Inflammatory macrophage (primary cell): ENCODE results near the gene MOSMO.
"Not testable (repeated sequence)": the region's sequence is repeated elsewhere in the genome, so short reads cannot be mapped to it uniquely, and the experiment has no call there.

Experiments
- DNase-seq, 2 donors: peaks; one replicate each; pipeline ENCODE4 v3.0.0-alpha.2; 2020 to 2022

The MOSMO gene

GRCh38 chr16:22003195-22003594, 4.7 kb upstream of the MOSMO start:
- DNase-seq: no peak

DNA sequence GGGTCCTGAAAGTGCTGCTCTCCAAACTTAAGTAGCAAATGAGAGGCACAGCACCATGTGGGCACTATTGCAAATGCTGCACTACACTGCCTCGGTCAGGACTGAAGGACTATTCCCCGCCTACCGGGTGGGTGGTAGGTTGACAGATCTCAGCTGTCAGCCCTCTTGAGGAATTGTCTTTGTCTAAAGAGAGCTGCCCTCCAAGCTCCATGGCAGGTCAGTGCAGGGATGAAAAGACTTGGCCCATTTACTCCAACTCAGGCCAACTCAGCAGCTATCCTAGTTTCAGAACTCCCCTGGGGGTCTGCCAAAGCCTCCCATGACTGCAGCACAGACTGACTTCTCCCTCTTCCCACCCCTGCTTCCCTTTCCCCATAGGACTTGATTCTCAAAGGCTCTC, 3.6 kb upstream of the MOSMO start:
- no peak for DNase-seq

- DNase-seq: no peak
These were observed 2.2 kb upstream of the MOSMO start for GRCh38 chr16:22005746-22006145.

- no peak for DNase-seq
These were observed 1.3 kb upstream of the MOSMO start for GRCh38 chr16:22006636-22007035.

- DNase-seq: no peak
These were observed 777 bp upstream of the MOSMO start for GRCh38 chr16:22007159-22007508.

GRCh38 chr16:22008215-22009059, 526 bp downstream of the MOSMO start:
- no peak for DNase-seq

GRCh38 chr16:22010902-22011301, 3.0 kb downstream of the MOSMO start:
- no peak for DNase-seq

DNA sequence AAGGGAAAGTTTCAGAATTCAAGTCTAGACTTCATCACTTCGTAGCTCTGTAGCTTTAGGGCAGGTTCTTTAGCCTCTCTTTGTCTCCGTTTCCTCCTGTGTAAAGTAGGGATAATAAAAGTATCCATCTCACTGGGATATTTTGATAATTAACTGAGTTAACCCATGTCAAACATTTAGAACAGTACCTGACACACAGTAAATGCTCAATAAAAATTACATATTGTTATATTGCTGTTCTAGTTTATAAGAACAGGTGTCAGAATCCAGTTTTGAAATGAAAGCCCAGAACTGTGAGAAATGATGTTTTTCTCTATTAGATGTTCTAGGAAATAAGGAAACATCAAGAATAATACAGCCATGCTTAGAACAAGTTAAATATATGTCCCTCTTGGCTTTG, 4.3 kb downstream of the MOSMO start:
- no peak for DNase-seq

DNA sequence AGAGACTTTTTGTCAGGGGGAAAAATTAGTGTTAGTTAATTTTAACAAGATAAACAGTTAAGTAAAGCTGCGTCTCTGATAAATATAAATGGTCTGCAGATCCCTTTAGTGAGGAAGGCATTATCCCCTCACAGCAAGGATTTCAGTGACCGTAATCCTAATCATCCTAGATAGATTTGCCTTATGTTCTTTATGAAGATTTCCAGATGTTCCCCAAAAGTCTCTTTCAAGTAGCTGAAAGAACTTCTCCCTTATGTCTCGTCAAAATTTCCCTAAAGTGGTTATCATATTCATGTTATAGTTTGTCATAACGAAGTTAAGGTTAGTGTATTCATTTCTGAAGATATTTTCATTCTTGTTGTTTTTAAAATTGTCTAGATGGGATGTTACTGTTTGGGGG, 5.6 kb downstream of the MOSMO start:
- no peak for DNase-seq

GRCh38 chr16:22014271-22014873, 6.5 kb downstream of the MOSMO start:
- no peak for DNase-seq

DNA sequence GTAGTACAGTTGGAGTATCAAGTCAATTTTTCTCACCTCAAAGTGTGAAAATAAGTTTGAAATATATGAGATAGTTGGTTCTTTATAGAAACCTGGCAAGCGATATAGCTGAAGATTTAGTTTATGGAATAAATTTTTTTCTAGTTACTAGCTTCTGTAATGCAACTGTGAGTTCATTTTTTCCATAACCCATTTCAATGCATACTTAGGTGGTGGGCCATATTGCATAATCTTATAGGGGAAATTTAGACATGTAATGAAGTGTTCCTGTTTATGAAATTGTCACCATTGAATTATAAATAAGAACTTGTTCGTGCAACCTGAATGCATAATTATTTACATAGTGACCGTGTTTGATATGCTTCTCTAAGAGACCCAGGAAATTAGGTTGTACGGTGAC, 9.0 kb downstream of the MOSMO start:
- no peak for DNase-seq

DNA sequence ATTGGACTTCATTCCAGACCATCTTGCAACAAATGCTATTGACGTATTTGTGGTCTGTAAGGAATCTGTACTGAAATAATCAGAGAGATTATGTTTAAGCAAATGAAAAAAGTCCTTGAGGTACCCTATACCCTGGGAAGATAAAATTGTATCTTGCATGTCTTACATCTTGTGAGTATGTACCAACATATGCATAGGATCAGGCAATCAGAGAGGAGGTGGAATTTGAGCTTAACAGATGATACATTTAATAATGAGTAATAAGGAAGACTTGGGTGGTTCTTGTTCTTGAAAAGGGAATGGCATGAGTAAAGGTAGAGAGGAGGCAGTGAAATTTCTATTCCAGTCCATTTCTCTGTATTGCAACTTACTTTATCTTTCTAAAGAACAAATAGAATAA, 10.6 kb downstream of the MOSMO start:
- DNase-seq: no peak

DNA sequence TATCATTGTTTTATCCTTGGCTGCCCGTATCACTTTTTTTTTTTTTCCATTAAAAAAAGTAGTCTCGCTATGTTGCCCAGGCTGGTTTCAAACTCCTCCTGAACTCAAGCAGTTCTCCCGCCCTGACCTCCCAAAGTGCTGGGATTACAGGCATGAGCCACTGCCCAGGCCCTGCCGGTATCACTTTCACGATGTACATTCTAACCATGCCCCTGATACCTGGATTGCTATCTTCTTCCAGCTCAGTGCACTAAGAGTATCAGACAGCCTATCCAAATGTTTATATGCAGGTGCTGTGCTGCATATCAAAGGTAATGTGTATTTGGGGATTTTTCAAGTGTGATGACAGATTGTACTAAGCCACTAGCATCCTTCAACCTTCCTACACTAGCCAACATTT, 14.2 kb downstream of the MOSMO start:
- DNase-seq: no peak

- no peak for DNase-seq
These were observed 15.6 kb downstream of the MOSMO start for GRCh38 chr16:22023505-22023904.

- not testable (repeated sequence) for DNase-seq
These were observed 16.9 kb downstream of the MOSMO start for GRCh38 chr16:22024785-22025184.

DNA sequence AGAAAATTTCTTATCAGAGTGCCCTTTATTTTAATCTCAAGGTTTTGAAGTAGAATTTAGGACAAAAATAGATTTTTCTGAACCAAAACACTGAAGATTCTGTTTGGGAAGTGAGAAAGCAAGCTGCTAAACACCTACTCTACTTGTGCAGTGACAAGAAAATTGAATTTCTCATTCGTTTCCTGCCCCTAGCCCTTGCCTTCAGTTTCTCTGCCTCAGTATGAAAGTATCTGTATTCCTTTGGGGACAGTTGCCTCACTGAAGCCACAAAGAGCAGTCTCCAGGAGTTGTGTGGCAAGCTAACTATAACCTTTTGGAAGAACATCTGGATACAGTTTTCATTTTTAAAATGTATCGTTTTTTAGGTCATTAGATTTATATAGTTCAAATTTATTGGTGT, 19.7 kb downstream of the MOSMO start:
- no peak for DNase-seq

- no peak for DNase-seq
These were observed 21.7 kb downstream of the MOSMO start for GRCh38 chr16:22029632-22030031.

DNA sequence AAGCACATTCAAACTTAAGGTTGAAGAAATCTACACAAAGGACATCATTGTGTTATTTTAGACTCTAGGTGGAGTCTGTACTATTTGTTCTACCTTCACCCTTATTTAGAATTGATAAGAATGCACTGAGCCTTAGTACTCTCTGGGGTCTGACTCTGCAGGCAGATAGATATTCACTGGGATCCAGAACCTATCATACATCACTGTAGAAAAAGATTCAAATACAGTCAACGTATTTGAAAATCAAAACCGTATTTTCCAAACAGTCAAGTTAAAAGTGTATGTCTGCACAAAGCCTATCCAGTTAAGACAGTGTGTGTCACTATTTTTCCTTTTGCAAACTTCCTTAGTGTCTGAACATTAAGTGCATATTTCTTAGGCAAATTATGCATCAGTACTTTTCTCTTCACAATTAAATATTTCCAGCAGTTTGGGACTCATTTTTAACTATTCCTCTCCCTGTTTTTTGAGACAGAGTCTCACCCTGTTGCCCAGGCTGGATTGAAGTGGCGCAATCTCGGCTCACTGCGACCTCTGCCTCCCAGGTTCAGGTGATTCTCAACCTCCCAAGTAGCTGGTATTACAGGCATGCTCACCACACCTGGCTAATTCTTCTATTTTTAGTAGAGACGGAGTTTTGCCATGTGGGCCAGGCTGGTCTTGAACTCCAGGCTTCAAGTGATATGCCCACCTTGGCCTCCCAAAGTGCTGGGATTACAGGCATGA, 22.3 kb downstream of the MOSMO start:
- no peak for DNase-seq

GRCh38 chr16:22031483-22032083, 23.7 kb downstream of the MOSMO start:
- DNase-seq: no peak

- DNase-seq: no peak
These were observed 26.6 kb downstream of the MOSMO start for GRCh38 chr16:22034503-22034902.

DNA sequence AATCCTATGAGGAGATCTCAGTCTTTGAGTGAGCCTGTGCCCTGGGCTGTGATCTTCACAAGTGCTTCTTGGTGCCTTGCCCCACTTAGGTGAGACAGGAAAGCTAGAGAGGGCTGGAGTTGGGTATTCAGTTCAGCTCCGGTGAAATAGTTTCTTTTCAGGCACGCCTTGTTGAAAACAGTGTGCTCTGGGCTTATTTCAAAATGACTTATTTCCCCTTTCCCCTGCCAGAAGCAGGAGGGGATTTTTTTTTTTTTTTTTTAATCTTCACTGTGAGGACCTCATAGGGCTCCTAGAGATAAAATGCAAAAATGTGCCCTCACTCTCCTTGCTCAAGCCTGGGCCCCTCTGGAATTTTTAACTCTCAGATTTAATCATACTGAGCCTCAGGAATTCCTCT, 27.2 kb downstream of the MOSMO start:
- peak; percentile 2 to 6 for DNase-seq

GRCh38 chr16:22043882-22044281, 36.0 kb downstream of the MOSMO start:
- DNase-seq: not testable (repeated sequence)

DNA sequence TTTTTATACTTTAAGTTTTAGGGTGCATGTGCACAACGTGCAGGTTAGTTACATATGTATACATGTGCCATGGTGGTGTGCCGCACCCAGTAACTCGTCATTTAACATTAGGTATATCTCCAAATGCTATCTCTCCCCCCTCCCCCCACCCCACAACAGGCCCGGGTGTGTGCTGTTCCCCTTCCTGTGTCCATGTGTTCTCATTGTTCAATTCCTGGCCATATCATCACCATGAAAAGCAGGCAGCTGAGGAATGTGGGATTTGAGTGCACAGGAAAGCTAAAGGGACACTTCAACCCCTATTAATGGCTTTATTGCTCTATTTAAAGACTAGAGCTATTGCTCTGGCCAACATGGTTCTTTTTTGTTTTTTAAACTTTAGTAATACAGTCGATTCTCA, 38.0 kb downstream of the MOSMO start:
- DNase-seq: not testable (repeated sequence)
